PC-9 (cell line): ENCODE results near the gene BMI1.

Experiments
- CTCF ChIP-seq: fragments of 200-600 bp; sonication (generic); conservative IDR thresholded peaks from 2 replicates; pipeline ENCODE4 v1.6.1; 2017; ENCODE audit warnings: mixed run types, antibody characterized with exemption, mild to moderate bottlenecking, moderate library complexity
- EZH2 ChIP-seq: fragments of 200-600 bp; sonication (generic); IDR thresholded peaks from 2 replicates; pipeline ENCODE4 v1.8.0; 2017; ENCODE audit warnings: antibody characterized with exemption, low read depth

- no peak for TF ChIP-seq CTCF
- TF ChIP-seq EZH2 = no peak
Observed at GRCh38 chr10:22369434-22370072, 48.7 kb downstream of the BMI1 start.
